WTC11 (cell line): ENCODE data around the gene PUDP. TPM values are rescaled to one million over a fixed set of nuclear protein-coding genes. Genes with fewer than 3 reads are reported as not detected.

Source experiments
- ATAC-seq: fragments of 200-7000 bp; cut with Tn5 transposase; 2 replicates; pipeline ENCODE4 v1.10.0; 2021; ENCODE audit warnings: mild to moderate bottlenecking, moderate library complexity
- CTCF ChIA-PET: fragments of 300-600 bp; sonication (Branson Sonifier 250); formaldehyde crosslinking; loops from one replicate; lab custom pipeline; 2021; ENCODE audit warnings: antibody characterized with exemption; lab: Charles Lee
- POLR2A ChIA-PET: fragments of 350-600 bp; sonication (Branson Sonifier 250); formaldehyde crosslinking; loops from one replicate; lab custom pipeline; 2021; ENCODE audit warnings: antibody characterized with exemption; lab: Charles Lee
- DNase-seq: peaks from one replicate; pipeline ENCODE4 v3.0.0; 2021; ENCODE audit warnings: low spot score
- H3K27ac Mint-ChIP-seq: 2 replicates; pipeline ENCODE4 v1.8.0; 2021; ENCODE audit warnings: mixed read lengths
- H3K27me3 Mint-ChIP-seq: 2 replicates; pipeline ENCODE4 v1.8.0; 2021; ENCODE audit warnings: low read depth, mild to moderate bottlenecking, moderate library complexity, mixed read lengths
- H3K36me3 Mint-ChIP-seq: 2 replicates; pipeline ENCODE4 v1.8.0; 2021; ENCODE audit warnings: mixed read lengths
- H3K4me1 Mint-ChIP-seq: 2 replicates; pipeline ENCODE4 v1.8.0; 2022; ENCODE audit warnings: mixed read lengths
- H3K4me3 Mint-ChIP-seq: 2 replicates; pipeline ENCODE4 v1.8.0; 2021; ENCODE audit warnings: mild to moderate bottlenecking, moderate library complexity, mixed read lengths
- H3K9me3 Mint-ChIP-seq: 2 replicates; pipeline ENCODE4 v1.8.0; 2021; ENCODE audit warnings: mixed read lengths
- CREB1 ChIP-seq: sonication (generic); formaldehyde crosslinking; IDR thresholded peaks from 2 replicates; pipeline ENCODE4 v1.8.0; 2023; ENCODE audit warnings: mild to moderate bottlenecking, missing genetic modification reagents
- FOXK1 ChIP-seq: sonication (generic); formaldehyde crosslinking; IDR thresholded peaks from 2 replicates; pipeline ENCODE4 v1.8.0; 2022; ENCODE audit warnings: mild to moderate bottlenecking, moderate library complexity, missing genetic modification reagents
- IRF1 ChIP-seq: sonication (generic); formaldehyde crosslinking; IDR thresholded peaks from 2 replicates; pipeline ENCODE4 v1.8.0; 2023; ENCODE audit warnings: missing genetic modification reagents
- IRF2 ChIP-seq: sonication (generic); formaldehyde crosslinking; IDR thresholded peaks from 2 replicates; pipeline ENCODE4 v1.8.0; 2022; ENCODE audit warnings: low read depth, missing genetic modification reagents, borderline replicate concordance
- JAZF1 ChIP-seq: fragments of 250-450 bp; sonication (Bioruptor Pico); IDR thresholded peaks from 2 replicates; pipeline ENCODE4 v1.9.0; 2021; ENCODE audit warnings: moderate library complexity, mild to moderate bottlenecking, inconsistent platforms
- NFYB ChIP-seq: sonication (generic); formaldehyde crosslinking; conservative IDR thresholded peaks from 2 replicates; pipeline ENCODE4 v1.8.0; 2022; ENCODE audit warnings: low read depth, missing genetic modification reagents
- NR2C2 ChIP-seq: sonication (generic); formaldehyde crosslinking; IDR thresholded peaks from 2 replicates; pipeline ENCODE4 v1.8.0; 2022; ENCODE audit warnings: mild to moderate bottlenecking, missing genetic modification reagents
- NR3C1 ChIP-seq: sonication (generic); formaldehyde crosslinking; conservative IDR thresholded peaks from 2 replicates; pipeline ENCODE4 v1.8.1; 2023; ENCODE audit warnings: low read depth, mild to moderate bottlenecking, missing genetic modification reagents
- PRDM15 ChIP-seq: sonication (generic); formaldehyde crosslinking; IDR thresholded peaks from 2 replicates; pipeline ENCODE4 v1.8.0; 2022; ENCODE audit warnings: missing genetic modification reagents
- RELA ChIP-seq: sonication (generic); formaldehyde crosslinking; IDR thresholded peaks from 2 replicates; pipeline ENCODE4 v1.8.1; 2022; ENCODE audit warnings: missing genetic modification reagents, mild to moderate bottlenecking, borderline replicate concordance
- RORB ChIP-seq: fragments of 250-450 bp; sonication (Bioruptor Pico); IDR thresholded peaks from 2 replicates; pipeline ENCODE4 v1.9.0; 2021; ENCODE audit warnings: mild to moderate bottlenecking
- TEAD1 ChIP-seq: sonication (generic); formaldehyde crosslinking; IDR thresholded peaks from 2 replicates; pipeline ENCODE4 v1.8.0; 2022; ENCODE audit warnings: mild to moderate bottlenecking, missing genetic modification reagents
- ZBTB21 ChIP-seq: sonication (generic); formaldehyde crosslinking; IDR thresholded peaks from 2 replicates; pipeline ENCODE4 v1.8.1; 2023; ENCODE audit warnings: mild to moderate bottlenecking, missing genetic modification reagents, borderline replicate concordance
- ZNF121 ChIP-seq: sonication (generic); formaldehyde crosslinking; IDR thresholded peaks from 2 replicates; pipeline ENCODE4 v1.8.0; 2023; ENCODE audit warnings: missing genetic modification reagents
- ZNF138 ChIP-seq: sonication (generic); formaldehyde crosslinking; conservative IDR thresholded peaks from 2 replicates; pipeline ENCODE4 v1.8.1; 2022; ENCODE audit warnings: mild to moderate bottlenecking, moderate library complexity, missing genetic modification reagents
- ZNF219 ChIP-seq: sonication (generic); formaldehyde crosslinking; IDR thresholded peaks from 2 replicates; pipeline ENCODE4 v1.8.0; 2023; ENCODE audit warnings: missing genetic modification reagents, mild to moderate bottlenecking, borderline replicate concordance
- ZNF263 ChIP-seq: sonication (generic); formaldehyde crosslinking; IDR thresholded peaks from 2 replicates; pipeline ENCODE4 v1.8.1; 2022; ENCODE audit warnings: low read depth, mild to moderate bottlenecking, moderate library complexity, missing genetic modification reagents
- ZNF317 ChIP-seq: sonication (generic); formaldehyde crosslinking; IDR thresholded peaks from 2 replicates; pipeline ENCODE4 v1.8.1; 2023; ENCODE audit warnings: low read depth, mild to moderate bottlenecking, moderate library complexity, missing genetic modification reagents, borderline replicate concordance
- total RNA-seq: library from RNA; stranded (reverse); gene quantifications from 3 replicates; pipeline ENCODE4 v1.2.3, GENCODE V29; 2021
- TF ChIP-seq, protein P1 (sequence below): sonication (generic); formaldehyde crosslinking; IDR thresholded peaks from 2 replicates; pipeline ENCODE4 v1.8.0; 2022; ENCODE audit warnings: mild to moderate bottlenecking, missing genetic modification reagents
- TF ChIP-seq, protein P2 (sequence below): fragments of 250-450 bp; sonication (Bioruptor Pico); IDR thresholded peaks from 2 replicates; pipeline ENCODE4 v1.8.0; 2021; ENCODE audit warnings: mild to moderate bottlenecking
- TF ChIP-seq, protein P3 (sequence below): sonication (generic); formaldehyde crosslinking; IDR thresholded peaks from 2 replicates; pipeline ENCODE4 v1.8.1; 2023; ENCODE audit warnings: mild to moderate bottlenecking, missing genetic modification reagents, moderate library complexity

Gene PUDP
- total RNA-seq, 1 experiment from 2014 or later = 20.8 TPM

- no peak for TF ChIP-seq NR3C1 (CRISPR knock-in tag)
- TF ChIP-seq TEAD1 (CRISPR knock-in tag) = no peak
- no peak for TF ChIP-seq ZBTB21 (CRISPR knock-in tag)
- TF ChIP-seq IRF2 (CRISPR knock-in tag) = no peak
Measured at GRCh38 chrX:7074148-7074907, 73.6 kb downstream of the PUDP start (continued).

- Mint-ChIP-seq H3K4me3 (no peak overlapping the region), H3K27ac (no peak overlapping the region)
- no peak for ATAC-seq
Measured at GRCh38 chrX:7073336-7073735, 74.6 kb downstream of the PUDP start.

More at GRCh38 chrX:7073336-7073735, 74.6 kb downstream of the PUDP start:
- Mint-ChIP-seq H3K27me3 (no peaks in the 10 kb centered on the region), H3K9me3 (no peaks in the 10 kb centered on the region), H3K4me1 (peaks cover 13% of the 10 kb centered on the region), H3K36me3 (0 out of 2 replicates have a peak, but pooled peaks cover 1% of the 10 kb centered on the region)
- ChIA-PET CTCF (no interaction called here), POLR2A (no interaction called here)
- DNase-seq = no peak
- TF ChIP-seq CREB1 (CRISPR knock-in tag) (no peak), ZNF121 (CRISPR knock-in tag) (no peak), NR2C2 (CRISPR knock-in tag) (no peak), IRF2 (CRISPR knock-in tag) (no peak), FOXK1 (CRISPR knock-in tag) (no peak), ZNF317 (CRISPR knock-in tag) (no peak), ZNF219 (CRISPR knock-in tag) (no peak), RORB (CRISPR knock-in tag) (no peak), ZNF138 (CRISPR knock-in tag) (no peak), JAZF1 (CRISPR knock-in tag) (no peak), RELA (no peak), IRF1 (CRISPR knock-in tag) (no peak), NFYB (CRISPR knock-in tag) (no peak), ZNF263 (no peak), PRDM15 (CRISPR knock-in tag) (no peak)
- TF ChIP-seq, protein P1, sequence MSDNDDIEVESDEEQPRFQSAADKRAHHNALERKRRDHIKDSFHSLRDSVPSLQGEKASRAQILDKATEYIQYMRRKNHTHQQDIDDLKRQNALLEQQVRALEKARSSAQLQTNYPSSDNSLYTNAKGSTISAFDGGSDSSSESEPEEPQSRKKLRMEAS (CRISPR knock-in tag) = no peak
- TF ChIP-seq, protein P2, sequence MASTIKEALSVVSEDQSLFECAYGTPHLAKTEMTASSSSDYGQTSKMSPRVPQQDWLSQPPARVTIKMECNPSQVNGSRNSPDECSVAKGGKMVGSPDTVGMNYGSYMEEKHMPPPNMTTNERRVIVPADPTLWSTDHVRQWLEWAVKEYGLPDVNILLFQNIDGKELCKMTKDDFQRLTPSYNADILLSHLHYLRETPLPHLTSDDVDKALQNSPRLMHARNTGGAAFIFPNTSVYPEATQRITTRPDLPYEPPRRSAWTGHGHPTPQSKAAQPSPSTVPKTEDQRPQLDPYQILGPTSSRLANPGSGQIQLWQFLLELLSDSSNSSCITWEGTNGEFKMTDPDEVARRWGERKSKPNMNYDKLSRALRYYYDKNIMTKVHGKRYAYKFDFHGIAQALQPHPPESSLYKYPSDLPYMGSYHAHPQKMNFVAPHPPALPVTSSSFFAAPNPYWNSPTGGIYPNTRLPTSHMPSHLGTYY (CRISPR knock-in tag) = no peak
- TF ChIP-seq, protein P3, sequence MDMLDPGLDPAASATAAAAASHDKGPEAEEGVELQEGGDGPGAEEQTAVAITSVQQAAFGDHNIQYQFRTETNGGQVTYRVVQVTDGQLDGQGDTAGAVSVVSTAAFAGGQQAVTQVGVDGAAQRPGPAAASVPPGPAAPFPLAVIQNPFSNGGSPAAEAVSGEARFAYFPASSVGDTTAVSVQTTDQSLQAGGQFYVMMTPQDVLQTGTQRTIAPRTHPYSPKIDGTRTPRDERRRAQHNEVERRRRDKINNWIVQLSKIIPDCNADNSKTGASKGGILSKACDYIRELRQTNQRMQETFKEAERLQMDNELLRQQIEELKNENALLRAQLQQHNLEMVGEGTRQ (CRISPR knock-in tag) = no peak
